GM19025 (cell line): ENCODE data around the gene SOX6.

Experiments used
- ATAC-seq: cut with Tn5 transposase; IDR thresholded peaks from one replicate; pipeline ENCODE4 v1.9.1; 2021; ENCODE audit warnings: mild to moderate bottlenecking, low read depth, moderate library complexity; ENCODE audit not compliant: unreplicated experiment

The SOX6 gene

GRCh38 chr11:16204261-16204660, 152.1 kb downstream of the SOX6 start:
- ATAC-seq = no peak

GRCh38 chr11:16195651-16196050, 160.7 kb downstream of the SOX6 start:
- ATAC-seq = no peak

GRCh38 chr11:16194566-16194965, 161.8 kb downstream of the SOX6 start:
- no peak for ATAC-seq

GRCh38 chr11:16193897-16194381, 162.4 kb downstream of the SOX6 start:
- ATAC-seq = no peak

- ATAC-seq = no peak
These were observed 164.5 kb downstream of the SOX6 start for GRCh38 chr11:16191868-16192240.

- ATAC-seq = no peak
These were observed 165.0 kb downstream of the SOX6 start for GRCh38 chr11:16191212-16191867.

- ATAC-seq = no peak
These were observed 169.7 kb downstream of the SOX6 start for GRCh38 chr11:16186680-16187079.

- no peak for ATAC-seq
These were observed 171.3 kb downstream of the SOX6 start for GRCh38 chr11:16185042-16185441.

- no peak for ATAC-seq
These were observed 171.8 kb downstream of the SOX6 start for GRCh38 chr11:16184588-16184987.

GRCh38 chr11:16182553-16182952, 173.8 kb downstream of the SOX6 start:
- no peak for ATAC-seq

GRCh38 chr11:16180868-16181267, 175.5 kb downstream of the SOX6 start:
- ATAC-seq = no peak

GRCh38 chr11:16179676-16180075, 176.7 kb downstream of the SOX6 start:
- ATAC-seq = no peak

- ATAC-seq = no peak
These were observed 178.1 kb downstream of the SOX6 start for GRCh38 chr11:16178273-16178672.

- ATAC-seq = no peak
These were observed 178.7 kb downstream of the SOX6 start for GRCh38 chr11:16177688-16178087.

- ATAC-seq = no peak
These were observed 182.5 kb downstream of the SOX6 start for GRCh38 chr11:16173798-16174197.

GRCh38 chr11:16171882-16172281, 184.5 kb downstream of the SOX6 start:
- ATAC-seq = no peak

- no peak for ATAC-seq
These were observed 186.1 kb downstream of the SOX6 start for GRCh38 chr11:16169956-16170847.

GRCh38 chr11:16169541-16169940, 186.8 kb downstream of the SOX6 start:
- no peak for ATAC-seq

- no peak for ATAC-seq
These were observed 188.4 kb downstream of the SOX6 start for GRCh38 chr11:16167706-16168487.

GRCh38 chr11:16166571-16166970, 189.8 kb downstream of the SOX6 start:
- ATAC-seq = no peak

- ATAC-seq = no peak
These were observed 196.2 kb downstream of the SOX6 start for GRCh38 chr11:16160146-16160545.
